Dendritic cell treated with granulocyte-macrophage colony-stimulating factor and Interleukin-4, amounts not matched to agents 40 ng/mL and 50 ng/mL, for 4 days (primary cell): ENCODE results near the gene BLOC1S4.

Experiments
- H3K27ac Mint-ChIP-seq: one replicate; pipeline ENCODE4 v1.8.0; 2022; ENCODE audit warnings: mild to moderate bottlenecking, mixed read lengths
- H3K27me3 Mint-ChIP-seq: one replicate; pipeline ENCODE4 v1.8.0; 2022; ENCODE audit warnings: mild to moderate bottlenecking, mixed read lengths
- H3K36me3 Mint-ChIP-seq: one replicate; pipeline ENCODE4 v1.8.0; 2022; ENCODE audit warnings: low read depth, mixed read lengths
- H3K4me1 Mint-ChIP-seq: one replicate; pipeline ENCODE4 v1.8.0; 2022; ENCODE audit warnings: low read depth, mixed read lengths
- H3K4me3 Mint-ChIP-seq: one replicate; pipeline ENCODE4 v1.8.0; 2022; ENCODE audit warnings: mild to moderate bottlenecking, moderate library complexity, mixed read lengths
- H3K9me3 Mint-ChIP-seq: one replicate; pipeline ENCODE4 v1.8.0; 2022; ENCODE audit warnings: mixed read lengths
- intact Hi-C: fragments of 100-400 bp; cut with micrococcal nuclease; formaldehyde crosslinking; loops from one replicate; pipeline ENCODE4 v1.15.0; 2022

The BLOC1S4 gene

DNA sequence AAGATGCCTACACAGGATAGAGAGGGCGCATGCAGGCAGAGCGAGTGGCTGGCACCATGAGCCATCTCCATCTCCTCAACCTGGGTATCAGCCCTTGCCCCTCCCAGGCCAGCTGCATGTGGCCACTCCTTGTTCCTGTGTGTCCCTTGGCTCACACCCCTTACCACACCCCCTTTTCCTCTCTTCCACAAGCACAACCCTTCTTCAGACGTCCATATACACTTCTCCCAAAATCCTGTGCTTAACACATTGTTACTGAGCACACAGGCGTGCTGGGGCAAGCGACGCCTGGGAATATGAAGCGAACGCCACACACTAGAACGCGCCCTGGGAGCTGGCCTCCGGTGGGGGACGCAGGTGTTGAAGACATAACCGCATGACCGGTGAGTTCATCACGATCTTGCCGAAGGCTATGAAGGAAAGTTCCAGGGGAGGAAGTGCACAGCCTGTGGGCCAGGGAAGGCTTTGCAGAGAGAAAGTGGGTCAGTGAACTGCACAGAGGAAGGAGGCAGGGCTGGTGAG lies 47.4 kb downstream of the BLOC1S4 start:
- peaks cover 13% of the 10 kb centered on the region for H3K4me1 Mint-ChIP-seq
- peak overlapping the region; percentile 20 for H3K27ac Mint-ChIP-seq
- peaks cover 38% of the 10 kb centered on the region for H3K27me3 Mint-ChIP-seq
- no peaks in the 10 kb centered on the region for H3K36me3 Mint-ChIP-seq
- intact Hi-C loops: no loop called here
- no peaks in the 10 kb centered on the region for H3K9me3 Mint-ChIP-seq
- H3K4me3 Mint-ChIP-seq: no peak overlapping the region

DNA sequence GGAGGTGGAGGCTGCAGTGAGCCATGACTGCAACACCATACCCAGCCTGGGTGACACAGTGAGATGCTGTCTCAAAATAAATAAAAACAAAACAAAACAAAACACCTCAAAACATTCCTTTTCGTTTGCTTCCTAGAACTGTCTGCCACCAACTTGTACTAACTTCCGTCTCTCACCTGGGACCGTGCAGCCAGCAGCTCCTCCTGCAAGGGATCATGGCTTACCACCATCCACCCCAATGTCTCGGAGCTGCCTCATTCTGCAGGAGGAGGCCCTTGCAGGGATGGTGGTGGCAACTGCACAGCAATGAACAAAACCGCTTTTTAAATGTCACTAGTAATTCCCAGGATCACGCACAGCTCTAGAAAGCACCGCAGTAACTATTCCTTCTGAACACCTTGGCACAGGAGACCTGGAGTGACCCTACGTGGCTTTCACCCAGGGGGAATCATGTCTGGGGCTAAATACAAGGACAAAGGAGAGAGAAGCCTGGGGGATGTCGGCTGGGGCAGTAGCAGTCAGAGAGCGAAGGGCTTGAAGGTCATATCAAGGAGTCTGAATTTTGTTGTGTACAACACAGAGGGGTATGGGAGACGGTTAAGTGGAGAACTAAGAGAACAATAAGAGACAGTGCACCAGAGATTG lies 49.1 kb downstream of the BLOC1S4 start:
- no peaks in the 10 kb centered on the region for H3K9me3 Mint-ChIP-seq
- H3K27ac Mint-ChIP-seq: no peak overlapping the region
- peaks cover 19% of the 10 kb centered on the region for H3K4me1 Mint-ChIP-seq
- no peaks in the 10 kb centered on the region for H3K36me3 Mint-ChIP-seq
- H3K4me3 Mint-ChIP-seq: no peak overlapping the region
- intact Hi-C loops: no loop called here
- peaks cover 36% of the 10 kb centered on the region for H3K27me3 Mint-ChIP-seq

DNA sequence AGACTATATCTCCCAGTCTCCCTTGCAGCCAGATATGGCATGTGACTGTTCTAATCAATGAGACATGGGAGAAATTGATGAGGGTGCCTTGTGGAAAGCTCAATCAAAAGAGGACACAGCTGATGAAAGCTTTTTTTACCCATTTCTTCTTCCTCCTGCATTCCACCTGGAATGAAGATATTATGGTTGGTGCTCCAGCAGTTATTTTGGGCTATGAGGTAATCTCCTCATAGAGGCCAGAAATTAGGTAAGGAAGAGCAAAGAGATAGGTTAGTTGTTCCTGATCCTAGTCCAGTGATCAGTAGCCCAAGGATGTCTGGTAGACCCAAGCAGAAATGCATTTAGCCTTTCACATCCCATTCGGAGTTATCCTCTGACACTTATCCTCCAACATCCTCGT lies 49.7 kb downstream of the BLOC1S4 start:
- Mint-ChIP-seq H3K9me3 (no peaks in the 10 kb centered on the region), H3K36me3 (no peaks in the 10 kb centered on the region), H3K27ac (no peak overlapping the region), H3K4me1 (peaks cover 19% of the 10 kb centered on the region), H3K4me3 (no peak overlapping the region), H3K27me3 (peaks cover 36% of the 10 kb centered on the region)
- intact Hi-C loops: no loop called here
